ENCODE results near the gene TMEM131L.

TMEM131L gene

GRCh38 chr4:153520227-153520626, 54.1 kb downstream of the TMEM131L start:
- H3K4me3 ChIP-seq (ENCODE audit: low read depth, low read length) = no peak overlapping the region

GRCh38 chr4:153520801-153521329, 54.7 kb downstream of the TMEM131L start:
- no peak overlapping the region for H3K4me3 ChIP-seq (ENCODE audit: low read depth, low read length)
- TF ChIP-seq CTCF (IDR thresholded peaks at IDR 0.05; ENCODE audit: low read depth, low read length) = no peak

More at GRCh38 chr4:153520227-153520626, 54.1 kb downstream of the TMEM131L start:
- TF ChIP-seq CTCF (IDR thresholded peaks at IDR 0.05; ENCODE audit: low read depth, low read length) = no peak

GRCh38 chr4:153521478-153521877, 55.3 kb downstream of the TMEM131L start:
- no peak overlapping the region for H3K4me3 ChIP-seq (ENCODE audit: low read depth, low read length)
- no peak for TF ChIP-seq CTCF (IDR thresholded peaks at IDR 0.05; ENCODE audit: low read depth, low read length)

GRCh38 chr4:153521999-153522801, 56.0 kb downstream of the TMEM131L start:
- no peak for TF ChIP-seq CTCF (IDR thresholded peaks at IDR 0.05; ENCODE audit: low read depth, low read length)
- H3K4me3 ChIP-seq (ENCODE audit: low read depth, low read length) = no peak overlapping the region

GRCh38 chr4:153522802-153523094, 56.6 kb downstream of the TMEM131L start:
- no peak for TF ChIP-seq CTCF (IDR thresholded peaks at IDR 0.05; ENCODE audit: low read depth, low read length)
- no peak overlapping the region for H3K4me3 ChIP-seq (ENCODE audit: low read depth, low read length)

GRCh38 chr4:153523164-153523796, 57.1 kb downstream of the TMEM131L start:
- no peak overlapping the region for H3K4me3 ChIP-seq (ENCODE audit: low read depth, low read length)

More at GRCh38 chr4:153523164-153523796, 57.1 kb downstream of the TMEM131L start:
- TF ChIP-seq CTCF (IDR thresholded peaks at IDR 0.05; ENCODE audit: low read depth, low read length) = no peak
